ENCODE data around the gene FOLR3.
"Not testable (repeated sequence)": the region's sequence is repeated elsewhere in the genome, so short reads cannot be mapped to it uniquely, and the experiment has no call there.

FOLR3 gene

DNA sequence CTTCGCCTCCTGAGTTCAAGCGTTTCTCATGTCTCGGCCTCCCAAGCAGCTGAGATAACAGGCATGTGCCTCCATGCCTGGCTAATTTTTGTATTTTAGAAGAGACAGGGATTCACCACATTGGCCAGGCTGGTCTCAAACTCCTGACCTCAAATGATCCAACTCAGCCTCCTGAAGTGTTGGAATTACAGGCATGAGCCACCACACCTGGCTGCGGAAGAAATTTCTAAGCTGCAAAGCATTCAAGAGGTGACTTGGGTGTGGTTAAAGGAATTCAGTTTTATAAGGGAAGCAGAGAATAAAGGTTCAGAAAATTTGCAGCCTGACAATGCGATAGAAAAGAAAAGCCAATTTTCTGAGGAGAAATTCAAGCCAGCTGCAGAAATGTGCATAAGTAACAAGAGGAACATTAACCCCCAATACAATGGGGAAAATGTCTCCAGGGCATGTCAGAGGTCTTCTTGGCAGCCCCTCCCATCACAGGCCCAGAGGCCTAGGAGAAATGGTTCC lies 33.6 kb downstream of the FOLR3 start:
- not testable (repeated sequence) for DNase-seq

DNA sequence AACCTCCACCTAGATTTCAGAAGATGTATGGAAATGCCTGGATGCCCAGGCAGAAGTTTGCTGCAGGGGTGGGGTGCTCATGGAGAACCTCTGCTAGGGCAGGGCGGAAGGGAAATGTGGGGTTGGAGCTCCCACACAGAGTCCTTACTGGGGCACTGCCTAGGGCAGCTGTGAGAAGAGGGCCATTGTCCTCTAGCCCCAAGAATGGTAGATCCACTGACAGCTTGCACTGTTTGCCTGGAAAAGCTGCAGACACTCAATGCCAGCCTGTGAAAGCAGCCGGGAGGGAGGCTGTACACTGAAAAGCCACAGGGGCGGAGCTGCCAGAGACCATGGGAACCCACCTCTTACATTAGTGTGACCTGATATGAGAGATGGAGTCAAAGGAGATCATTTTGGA lies 34.2 kb downstream of the FOLR3 start:
- DNase-seq: not testable (repeated sequence)

GRCh38 chr11:72172043-72172442 lies 36.5 kb downstream of the FOLR3 start:
- not testable (repeated sequence) for DNase-seq

DNA sequence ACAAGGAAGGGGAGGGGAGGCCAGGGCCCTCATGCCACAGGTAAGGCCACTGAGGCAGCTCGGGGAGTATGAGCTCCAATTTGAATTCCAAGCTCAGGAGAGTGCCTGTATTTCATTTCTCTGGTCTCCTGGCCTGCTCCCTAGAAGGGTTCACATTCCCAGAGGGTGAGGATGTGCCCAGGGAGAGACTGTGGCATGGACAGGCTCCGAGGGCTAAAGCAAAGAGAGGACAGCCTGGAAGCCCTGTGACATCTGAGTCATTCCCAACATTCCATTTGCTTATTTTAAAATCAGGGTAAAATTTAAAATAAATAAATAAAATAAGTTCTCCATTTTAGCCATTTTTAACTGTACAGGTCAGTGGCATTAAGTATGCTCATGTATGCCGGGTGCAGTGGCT lies 37.8 kb downstream of the FOLR3 start:
- DNase-seq: no peak

GRCh38 chr11:72174302-72175070 lies 39.0 kb downstream of the FOLR3 start:
- no peak for DNase-seq

GRCh38 chr11:72177656-72178055 lies 42.1 kb downstream of the FOLR3 start:
- no peak for DNase-seq

DNA sequence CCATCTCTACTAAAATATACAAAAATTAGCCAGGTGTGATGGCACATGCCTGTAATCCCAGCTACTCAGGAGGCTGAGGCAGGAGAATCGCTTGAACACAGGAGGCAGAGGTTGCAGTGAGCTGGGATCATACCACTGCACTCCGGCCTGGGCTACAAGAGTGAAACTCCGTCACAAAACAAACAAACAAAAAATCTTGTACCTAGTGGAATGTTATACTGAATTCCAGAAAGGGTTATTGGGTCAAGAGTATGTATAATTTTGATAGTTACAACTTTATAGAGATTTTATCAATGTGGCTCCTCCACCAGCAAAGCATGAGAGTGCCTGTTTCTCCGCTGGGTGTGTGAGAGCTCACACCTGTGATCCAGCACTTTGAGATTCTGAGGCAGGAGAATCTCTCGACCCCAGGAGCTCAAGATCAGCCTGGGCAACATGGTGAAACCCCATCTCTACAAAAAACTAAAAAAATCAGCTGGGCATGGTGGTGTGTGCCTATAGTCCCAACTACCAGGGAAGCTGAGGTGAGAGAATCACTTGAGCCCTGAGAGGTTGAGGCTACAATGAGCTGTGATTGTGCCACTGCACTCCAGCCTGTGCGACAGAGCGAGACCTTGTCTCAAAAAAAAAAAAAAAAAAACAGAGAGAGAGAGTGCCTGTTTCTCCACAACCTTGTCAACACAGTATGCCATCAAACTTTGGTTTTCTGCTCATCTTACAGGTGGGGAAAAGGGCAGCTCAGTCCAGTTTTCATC lies 43.7 kb downstream of the FOLR3 start:
- no peak for DNase-seq

- DNase-seq: no peak
Observed at GRCh38 chr11:72179804-72180396, 44.4 kb downstream of the FOLR3 start.

- not testable (repeated sequence) for DNase-seq
Observed at GRCh38 chr11:72180892-72181552, 45.5 kb downstream of the FOLR3 start.

- DNase-seq: not testable (repeated sequence)
Observed at GRCh38 chr11:72181553-72181958, 46.0 kb downstream of the FOLR3 start.

DNA sequence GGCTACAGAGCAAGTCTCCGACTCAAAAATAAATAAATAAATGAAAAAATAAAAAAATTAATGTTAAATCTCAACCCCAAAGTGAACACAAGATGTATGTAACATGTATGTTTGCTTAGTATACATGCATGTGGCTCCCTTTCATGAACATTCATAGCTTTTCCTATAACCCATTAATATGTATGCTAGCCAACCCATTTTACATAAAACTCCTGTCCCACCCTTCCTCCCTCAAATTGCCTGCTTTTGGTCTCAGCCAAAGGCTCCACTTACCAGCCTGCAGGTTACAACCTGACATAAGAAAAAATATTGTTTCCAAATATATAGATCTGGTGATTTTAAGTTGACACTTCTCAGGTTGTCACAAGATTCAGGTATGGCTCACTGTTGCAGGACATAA lies 52.7 kb downstream of the FOLR3 start:
- DNase-seq: no peak

All from NCI-H1105 treated with DMSO at 0.1 percent for 48 hours (cell line).